ENCODE data around the gene HAP1. TPM values are rescaled to one million over a fixed set of nuclear protein-coding genes. Genes with fewer than 3 reads are reported as not detected.

The HAP1 gene
- total and polyA plus RNA-seq, 2 of the 8 experiments (the other 6 are each of a cell fraction or from before 2014, with no cell fraction given), result 2.3 to 3.6 TPM

- H3K79me2 ChIP-seq (ENCODE audit: control insufficient read depth in 1 of 2, insufficient read depth in 2 of 2, low read length in 2 of 2), result no peaks in the 10 kb centered on the region
- no peak for TF ChIP-seq PHF8 (conservative IDR thresholded peaks at IDR 0.05; ENCODE audit: low read depth, low read length)
- H3K4me1 ChIP-seq (replicated peaks in 1 of 4; ENCODE audit: control insufficient read depth in 3 of 4, insufficient read depth in 4 of 4, low read length in 3 of 4), result peaks cover 0 to 11% (median 8%) of the 10 kb centered on the region in 4 experiments; a peak in 6 of 7 replicates
- H2BK15ac ChIP-seq (ENCODE audit: low read length), result no peak overlapping the region
- FAIRE-seq, result no peak
- POLR2A ChIA-PET (ENCODE audit: partially characterized antibody), result interaction anchor here (0.6 to 18.3 kb wide), 12 partner anchors 13 to 225 kb away, joined by 3 to 215 read pairs (median 14); partner anchors contain the start of genes EIF1, FKBP10 and P3H4
- 97% methylated on average over 4 of the region's 4 CpGs; no CpG with 5 or more reads in 1 of the 2 experiments for WGBS, 2 experiments (ENCODE audit: extremely low coverage in 1 of 2, insufficient coverage in 1 of 2, insufficient read length in 1 of 2, insufficient replicate concordance in 2 of 2, low coverage in 1 of 2, low lambda C conversion rate in 2 of 2, missing lambda C conversion rate in 1 of 2)
- no peaks in the 10 kb centered on the region for H3K79me1 ChIP-seq (ENCODE audit: low read depth, low read length)
- H3K18ac ChIP-seq (ENCODE audit: extremely low read depth, low read length), result no peak overlapping the region
- no peak overlapping the region for H2BK120ac ChIP-seq (replicated peaks; ENCODE audit: low read depth, low read length)
- no peak overlapping the region for H3K4ac ChIP-seq (replicated peaks; ENCODE audit: insufficient read length, low read depth, low read length)
- no peak overlapping the region for H3K56ac ChIP-seq (replicated peaks; ENCODE audit: insufficient read length, low read depth, low read length)
- no peak overlapping the region for H3K23ac ChIP-seq (ENCODE audit: insufficient read length)
- peaks cover 19 to 68% (median 53%) of the 10 kb centered on the region in 4 experiments for H3K27me3 ChIP-seq (replicated peaks in 1 of 4; ENCODE audit: control insufficient read depth in 3 of 4, extremely low read depth in 1 of 4, insufficient read depth in 3 of 4, low read length in 3 of 4)
- H3K14ac ChIP-seq (ENCODE audit: insufficient read length), result no peak overlapping the region
- H3K4me2 ChIP-seq (ENCODE audit: insufficient read depth in 1 of 2, low read depth in 2 of 2, low read length in 2 of 2), result no peak overlapping the region; a peak in 1 of 4 replicates
- CTCF ChIA-PET (ENCODE audit: partially characterized antibody), result interaction anchor here (0.6 to 3.6 kb wide), 8 partner anchors 11 to 624 kb away, joined by 3 to 43 read pairs (median 4); no protein-coding TSS in a partner anchor
- no peak for DNase-seq (ENCODE audit: low read depth in 1 of 2, low spot score in 2 of 2)
- no peak overlapping the region for H3K4me3 ChIP-seq (ENCODE audit: extremely low read depth in 1 of 4, insufficient read depth in 2 of 4, low read depth in 3 of 4, low read length in 4 of 4)
- no peak overlapping the region for H4K5ac ChIP-seq (ENCODE audit: insufficient read length, low read depth, low read length)
- no peak overlapping the region for H4K8ac ChIP-seq (ENCODE audit: extremely low read depth, insufficient read depth, low read length)
- H3K9ac ChIP-seq (replicated peaks in 1 of 4; ENCODE audit: extremely low read depth in 1 of 4, low read depth in 3 of 4, low read length in 3 of 4), result no peak overlapping the region
- no peak overlapping the region for H2BK5ac ChIP-seq (ENCODE audit: low read depth, low read length)
- no peak overlapping the region for H2BK12ac ChIP-seq (ENCODE audit: low read depth, low read length)
- peaks cover 5% of the 10 kb centered on the region in 2 experiments for H4K20me1 ChIP-seq (replicated peaks in 1 of 2; ENCODE audit: control insufficient read depth in 1 of 2, insufficient read depth in 2 of 2, low read length in 2 of 2)
- H2AFZ ChIP-seq (ENCODE audit: low read length), result no peak overlapping the region
- H3K9me3 ChIP-seq (ENCODE audit: insufficient read depth in 2 of 2, low read depth in 1 of 2, low read length in 1 of 2), result no peaks in the 10 kb centered on the region
- H3K36me3 ChIP-seq (ENCODE audit: control insufficient read depth in 2 of 4, insufficient read depth in 4 of 4, low read length in 3 of 4), result no peaks in the 10 kb centered on the region
- H3K23me2 ChIP-seq (ENCODE audit: low read depth, low read length), result peaks cover 13% of the 10 kb centered on the region
- no peak overlapping the region for H4K91ac ChIP-seq (replicated peaks; ENCODE audit: insufficient read length, low read length)
- H2BK20ac ChIP-seq (ENCODE audit: low read length), result no peak overlapping the region
- no peak overlapping the region for H2AK5ac ChIP-seq (ENCODE audit: low read depth, low read length)
- no peak overlapping the region for H3K27ac ChIP-seq (ENCODE audit: low read depth, low read length)
These were observed 1.3 kb upstream of the HAP1 start for GRCh38 chr17:41735744-41736143.

All from H1 (cell line).